GM21423 (cell line): ENCODE results near the gene SNX9.
"Not testable (repeated sequence)": the region's sequence is repeated elsewhere in the genome, so short reads cannot be mapped to it uniquely, and the experiment has no call there.

Experiments used
- ATAC-seq: cut with Tn5 transposase; IDR thresholded peaks from one replicate; pipeline ENCODE4 v1.9.1; 2021; ENCODE audit warnings: mild to moderate bottlenecking, moderate library complexity; ENCODE audit not compliant: unreplicated experiment

Gene SNX9

DNA sequence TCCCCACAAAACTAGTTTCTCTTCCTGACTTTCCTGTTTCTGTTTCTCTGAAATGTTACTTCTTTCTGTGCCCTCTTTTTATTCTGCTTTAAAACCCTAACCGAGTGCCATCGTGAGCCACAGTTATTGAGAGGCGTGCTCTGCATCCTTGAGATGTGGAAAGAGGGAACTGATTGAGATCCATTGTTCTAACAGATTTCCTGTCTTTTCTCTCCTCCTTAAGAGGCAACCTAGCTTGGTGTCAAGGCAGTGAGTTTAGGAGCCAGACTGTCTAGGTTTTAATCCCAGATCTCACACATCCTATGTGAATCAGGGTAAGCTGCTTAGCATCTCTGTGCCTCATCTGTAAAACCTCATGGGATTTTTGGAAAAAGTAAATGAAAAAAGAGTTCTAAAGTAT is 57.5 kb downstream of the SNX9 start:
- ATAC-seq: no peak

- no peak for ATAC-seq
These were observed 58.3 kb downstream of the SNX9 start for GRCh38 chr6:157881342-157881741.

DNA sequence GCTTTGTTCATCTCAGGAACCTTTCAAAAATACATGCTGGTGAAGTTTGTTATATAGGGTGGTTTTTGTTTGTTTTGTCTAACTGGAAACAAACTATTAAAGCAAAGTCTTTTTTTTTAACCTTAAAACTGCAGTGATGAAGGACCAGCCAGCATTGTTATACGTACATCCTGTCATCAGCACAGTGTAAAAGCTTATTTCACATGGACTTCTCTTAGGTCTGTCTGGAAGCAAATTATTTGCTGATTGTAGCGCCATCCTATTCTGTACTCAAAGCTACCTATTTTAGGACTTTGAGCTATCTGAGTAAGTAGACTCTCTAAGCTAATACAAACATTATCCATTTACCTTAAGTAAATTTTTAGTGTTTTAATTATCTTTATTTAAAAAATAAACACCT is 61.7 kb downstream of the SNX9 start:
- ATAC-seq: no peak

DNA sequence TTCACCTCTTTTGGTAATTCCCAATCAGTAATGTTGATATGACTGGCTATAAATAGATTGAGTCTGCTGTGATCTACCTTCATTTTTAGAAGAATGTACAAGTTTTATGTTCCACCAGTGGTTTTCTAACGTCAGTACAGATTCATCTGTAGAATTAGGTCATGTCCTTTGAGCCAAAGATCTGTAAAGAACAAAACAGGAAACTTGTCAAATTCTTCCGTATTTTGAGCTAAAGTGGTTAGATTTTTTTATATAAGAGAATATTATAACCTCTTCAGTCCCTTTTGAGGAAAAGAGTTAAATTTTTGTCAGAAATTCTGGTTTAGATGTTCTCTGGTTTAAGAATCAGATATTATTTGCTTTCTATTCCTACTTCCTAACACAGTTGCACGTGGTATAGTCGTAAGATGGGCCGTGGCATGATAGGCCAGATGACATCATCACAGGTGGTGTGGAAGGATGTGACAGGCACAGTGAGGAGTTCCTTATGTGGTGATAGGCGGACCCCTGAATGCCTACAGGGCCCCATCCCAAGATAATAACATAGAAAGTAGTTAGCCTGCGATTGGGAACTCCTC is 62.3 kb downstream of the SNX9 start:
- no peak for ATAC-seq

GRCh38 chr6:157885876-157886275 is 62.8 kb downstream of the SNX9 start:
- no peak for ATAC-seq

- ATAC-seq: peak; percentile 57
These were observed 64.8 kb downstream of the SNX9 start for GRCh38 chr6:157887892-157888291.

DNA sequence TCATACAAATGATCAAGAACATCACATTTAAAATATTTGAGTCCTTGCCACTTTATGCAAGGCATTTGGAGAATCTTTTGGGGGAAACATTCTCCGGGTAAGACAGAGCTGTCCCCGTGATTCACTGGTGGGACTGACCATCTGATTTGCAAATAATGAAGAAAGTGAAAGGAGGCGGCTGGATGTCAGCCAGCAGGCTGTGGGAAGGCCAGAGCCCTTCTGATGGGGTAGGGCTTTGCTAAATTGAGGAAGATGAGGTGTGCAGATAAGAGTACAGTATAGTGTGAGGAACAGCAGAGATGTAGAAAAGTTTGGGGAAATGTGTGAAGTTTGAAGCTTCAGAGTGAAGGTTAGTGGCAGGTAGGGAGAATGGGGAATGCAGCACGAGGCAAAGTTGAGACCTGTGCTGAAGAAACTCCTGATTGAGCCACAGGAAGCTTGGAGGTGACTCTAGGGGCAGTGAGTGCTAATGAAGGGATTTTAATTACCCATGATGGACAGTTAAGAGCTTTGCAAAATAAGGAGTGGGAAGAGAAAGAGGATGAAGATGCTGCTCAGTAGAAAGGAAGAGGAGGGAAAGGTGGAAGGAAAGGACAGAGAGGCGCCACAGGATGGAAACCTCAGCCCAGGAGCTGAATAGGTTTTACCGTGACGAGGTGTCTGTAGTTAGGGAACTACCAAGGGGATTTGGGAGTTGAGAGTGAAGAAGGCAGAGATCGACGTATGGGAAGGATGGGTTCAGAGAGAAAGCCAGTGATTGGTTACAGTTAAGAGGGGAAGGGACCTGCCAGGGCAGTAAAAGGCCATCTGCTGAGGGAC is 68.7 kb downstream of the SNX9 start:
- no peak for ATAC-seq

DNA sequence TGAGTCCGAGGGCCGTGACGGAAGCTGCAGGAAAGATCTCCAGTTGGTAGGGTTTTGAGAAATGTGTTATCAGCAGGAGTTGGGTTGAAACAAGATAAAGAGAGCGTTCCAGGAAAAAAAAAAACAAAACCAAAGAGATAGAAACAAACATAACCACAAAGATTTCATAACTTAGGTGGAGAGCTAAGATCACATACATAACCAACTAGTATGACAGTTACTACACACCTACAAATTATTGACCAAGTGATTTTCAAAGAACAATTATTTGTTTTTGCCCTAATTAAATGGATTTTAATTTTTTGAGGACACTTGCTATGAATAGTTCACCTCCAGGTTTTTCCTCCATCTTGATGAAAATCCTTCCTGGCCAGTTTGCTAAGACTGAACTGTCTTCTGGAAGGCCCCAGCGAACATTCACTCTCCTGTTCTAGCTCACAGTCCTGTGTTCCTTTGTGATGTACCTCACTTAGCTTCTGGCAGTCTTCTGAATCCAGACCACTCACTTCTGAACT is 69.4 kb downstream of the SNX9 start:
- ATAC-seq: no peak

GRCh38 chr6:157893238-157893637 is 70.2 kb downstream of the SNX9 start:
- no peak for ATAC-seq

GRCh38 chr6:157895585-157895984 is 72.5 kb downstream of the SNX9 start:
- ATAC-seq: no peak

DNA sequence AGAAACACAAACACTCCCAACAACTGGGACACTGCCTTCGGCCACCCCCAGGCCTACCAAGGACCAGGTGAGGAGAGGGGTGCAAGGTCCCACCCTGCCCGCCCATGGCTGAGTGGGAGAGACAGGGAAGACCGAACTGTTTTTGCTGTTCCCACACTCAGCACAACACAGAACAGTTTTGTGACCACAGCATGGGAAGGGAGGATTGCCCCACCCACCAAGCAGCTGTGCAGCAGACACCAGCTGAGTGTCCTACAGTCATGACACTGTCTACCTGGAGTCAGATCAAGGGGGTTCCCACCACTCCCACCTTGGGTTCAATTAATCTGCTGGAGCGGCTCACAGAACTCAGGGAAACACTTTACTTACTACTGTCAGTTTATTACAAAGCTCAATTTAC is 73.9 kb downstream of the SNX9 start:
- no peak for ATAC-seq

GRCh38 chr6:157898169-157898568 is 75.1 kb downstream of the SNX9 start:
- ATAC-seq: no peak

DNA sequence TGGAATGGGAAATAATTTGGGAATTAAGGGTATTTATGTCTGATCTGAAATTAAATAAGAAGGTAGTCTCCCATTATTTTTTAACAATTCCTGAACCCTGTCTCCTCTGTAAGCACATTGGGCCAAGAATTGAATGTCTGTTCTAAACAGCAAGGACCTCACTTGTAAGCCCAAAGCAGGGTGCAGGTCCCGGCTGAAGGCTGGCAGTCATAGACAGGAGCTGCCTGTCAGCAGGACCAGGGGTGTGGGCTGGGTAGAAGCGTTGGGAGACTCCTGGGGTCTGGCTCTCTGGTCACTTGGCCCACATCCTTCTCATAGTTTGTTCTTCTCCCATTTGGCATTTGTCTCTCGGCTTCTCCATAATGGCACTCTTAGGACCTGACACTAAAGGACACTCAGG is 75.6 kb downstream of the SNX9 start:
- no peak for ATAC-seq

GRCh38 chr6:157900262-157900661 is 77.2 kb downstream of the SNX9 start:
- not testable (repeated sequence) for ATAC-seq

GRCh38 chr6:157900751-157901150 is 77.7 kb downstream of the SNX9 start:
- not testable (repeated sequence) for ATAC-seq

- ATAC-seq: no peak
These were observed 82.0 kb downstream of the SNX9 start for GRCh38 chr6:157904999-157905398.

GRCh38 chr6:157905590-157906342 is 82.7 kb downstream of the SNX9 start:
- ATAC-seq: no peak

DNA sequence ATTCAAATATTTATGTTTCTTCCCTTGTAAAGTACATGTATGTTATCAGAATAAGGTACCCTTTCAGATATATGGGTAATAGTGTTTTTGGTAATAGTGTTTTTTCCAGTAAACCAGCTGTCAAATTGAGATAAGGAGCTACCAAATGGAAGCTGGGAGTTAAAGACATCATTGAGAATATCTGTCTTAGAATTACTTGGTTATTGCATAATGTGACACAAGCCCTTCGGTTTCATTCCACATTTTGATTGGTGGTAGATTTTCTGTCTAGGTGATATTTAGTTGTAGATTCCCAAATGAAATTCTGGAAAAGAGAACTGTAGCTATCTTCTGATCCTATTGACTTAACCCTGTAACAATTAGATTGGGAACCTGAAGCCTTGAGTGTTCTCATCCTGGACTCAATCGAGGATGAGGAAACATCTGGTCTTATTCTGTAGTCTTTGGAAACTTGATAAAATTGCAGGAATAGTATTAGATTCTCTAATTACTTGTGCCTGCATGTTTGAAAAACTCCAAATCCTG is 83.6 kb downstream of the SNX9 start:
- no peak for ATAC-seq

GRCh38 chr6:157907651-157908050 is 84.6 kb downstream of the SNX9 start:
- ATAC-seq: no peak

DNA sequence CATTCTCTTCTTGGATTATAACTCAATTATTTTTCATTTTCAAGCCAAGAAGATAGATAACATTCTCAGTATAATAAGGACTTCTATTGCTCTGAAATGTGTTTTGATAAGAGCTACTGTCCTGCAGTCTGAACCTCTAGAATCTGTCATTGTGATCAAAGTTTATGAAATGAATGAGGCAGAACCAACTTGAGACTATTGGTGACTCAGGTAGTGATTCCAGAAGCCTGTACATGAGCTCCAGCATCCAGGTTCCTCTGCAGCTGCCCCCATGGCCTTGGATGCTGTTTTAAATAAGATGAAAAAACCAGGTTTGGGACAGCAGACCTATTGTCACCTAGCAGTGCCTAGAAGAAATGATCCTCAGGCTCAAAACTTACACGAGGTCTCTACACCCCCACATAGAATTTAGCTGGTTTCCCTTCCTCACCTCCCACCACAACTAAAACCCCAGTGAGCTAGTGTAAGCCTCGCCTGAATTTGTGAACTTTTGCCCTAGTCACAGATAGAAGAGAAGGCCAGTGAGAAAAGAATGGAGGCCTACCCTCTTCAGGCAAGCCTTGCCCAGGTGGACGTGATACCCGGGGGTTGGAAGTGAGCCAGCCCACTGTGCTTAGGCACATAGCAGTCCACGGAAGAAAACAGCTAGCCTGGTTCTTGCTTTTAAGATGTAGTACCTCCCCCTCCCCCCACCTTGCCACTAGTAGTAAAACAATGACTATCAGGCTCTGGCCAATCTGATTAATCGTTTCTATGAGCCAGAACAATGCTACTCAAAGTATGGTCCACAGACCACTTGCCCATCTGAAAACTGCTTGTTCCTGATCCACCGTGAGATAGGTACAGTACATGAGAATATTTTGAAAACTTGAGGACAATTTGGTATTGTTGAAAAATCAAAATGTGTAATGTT is 85.6 kb downstream of the SNX9 start:
- ATAC-seq: no peak
